ENCODE data around the gene CNOT6.
A peak's percentile ranks its signal among the peaks of the same experiment; 100 is the strongest.

The CNOT6 gene

GRCh38 chr5:180613814-180614188 lies 119.6 kb downstream of the CNOT6 start:
- WGBS (ENCODE audit: insufficient coverage, insufficient read length), result no CpG with 5 or more reads among the region's 11 CpGs
- no peak overlapping the region for H3K27ac ChIP-seq (ENCODE audit: low read length)
- H3K27me3 ChIP-seq (ENCODE audit: control insufficient read depth, insufficient read depth, low read length), result no peaks in the 10 kb centered on the region; the same call in 1 of the 2 replicates

GRCh38 chr5:180618487-180618828 lies 124.3 kb downstream of the CNOT6 start:
- no peaks in the 10 kb centered on the region; the same call in 1 of the 2 replicates for H3K27me3 ChIP-seq (ENCODE audit: control insufficient read depth, insufficient read depth, low read length)
- H3K4me1 ChIP-seq (ENCODE audit: control insufficient read depth, insufficient read depth, low read length), result peaks cover 4% of the 10 kb centered on the region; the same call in 1 of the 2 replicates
- WGBS (ENCODE audit: insufficient coverage, insufficient read length), result no CpG with 5 or more reads among the region's 15 CpGs
- H3K4me3 ChIP-seq (ENCODE audit: low read length), result peak overlapping the region; percentile 46; the same call in 1 of the 2 replicates
- H3K36me3 ChIP-seq (ENCODE audit: control insufficient read depth, insufficient read depth, low read length), result no peaks in the 10 kb centered on the region; the same call in 1 of the 2 replicates
- H3K27ac ChIP-seq (ENCODE audit: low read length), result no peak overlapping the region
- no peaks in the 10 kb centered on the region for H3K9me3 ChIP-seq (ENCODE audit: control insufficient read depth, insufficient read depth, low read length)
- no peak for DNase-seq (ENCODE audit: low read depth, low spot score)

More at GRCh38 chr5:180613814-180614188, 119.6 kb downstream of the CNOT6 start:
- H3K36me3 ChIP-seq (ENCODE audit: control insufficient read depth, insufficient read depth, low read length), result no peaks in the 10 kb centered on the region
- no peak for DNase-seq (ENCODE audit: low read depth, low spot score)
- H3K4me1 ChIP-seq (ENCODE audit: control insufficient read depth, insufficient read depth, low read length), result no peaks in the 10 kb centered on the region
- H3K4me3 ChIP-seq (ENCODE audit: low read length), result no peak overlapping the region
- no peaks in the 10 kb centered on the region for H3K9me3 ChIP-seq (ENCODE audit: control insufficient read depth, insufficient read depth, low read length)

GRCh38 chr5:180618829-180619562 lies 124.8 kb downstream of the CNOT6 start:
- H3K36me3 ChIP-seq (ENCODE audit: control insufficient read depth, insufficient read depth, low read length), result no peaks in the 10 kb centered on the region; the same call in 1 of the 2 replicates
- H3K4me1 ChIP-seq (ENCODE audit: control insufficient read depth, insufficient read depth, low read length), result peaks cover 6% of the 10 kb centered on the region; the same call in 1 of the 2 replicates
- WGBS (ENCODE audit: insufficient coverage, insufficient read length), result no CpG with 5 or more reads among the region's 90 CpGs
- H3K27me3 ChIP-seq (ENCODE audit: control insufficient read depth, insufficient read depth, low read length), result no peaks in the 10 kb centered on the region; the same call in 1 of the 2 replicates
- no peaks in the 10 kb centered on the region for H3K9me3 ChIP-seq (ENCODE audit: control insufficient read depth, insufficient read depth, low read length)
- no peak for DNase-seq (ENCODE audit: low read depth, low spot score)
- H3K27ac ChIP-seq (ENCODE audit: low read length), result no peak overlapping the region
- H3K4me3 ChIP-seq (ENCODE audit: low read length), result peak overlapping the region; percentile 46

DNA sequence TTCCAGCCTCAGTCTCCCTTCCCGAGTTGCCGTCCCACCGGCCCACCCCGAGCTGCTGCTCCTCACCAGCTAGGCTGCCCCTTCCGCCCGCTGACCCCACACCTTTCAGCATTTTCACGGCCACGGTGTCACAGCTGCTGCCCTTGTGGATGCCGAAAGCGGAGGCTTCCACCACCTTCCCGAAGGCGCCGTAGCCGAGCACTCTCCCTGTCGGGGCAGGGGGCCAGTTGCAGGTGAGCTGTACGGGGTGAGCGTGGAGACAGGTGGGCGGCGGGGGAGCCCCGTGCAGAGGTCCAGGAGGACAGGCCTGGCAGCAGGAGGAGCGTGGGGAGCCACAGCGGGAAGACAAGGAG lies 125.4 kb downstream of the CNOT6 start:
- no peaks in the 10 kb centered on the region; the same call in 1 of the 2 replicates for H3K36me3 ChIP-seq (ENCODE audit: control insufficient read depth, insufficient read depth, low read length)
- H3K4me3 ChIP-seq (ENCODE audit: low read length), result no peak overlapping the region
- WGBS (ENCODE audit: insufficient coverage, insufficient read length), result no CpG with 5 or more reads among the region's 22 CpGs
- H3K9me3 ChIP-seq (ENCODE audit: control insufficient read depth, insufficient read depth, low read length), result no peaks in the 10 kb centered on the region
- H3K27me3 ChIP-seq (ENCODE audit: control insufficient read depth, insufficient read depth, low read length), result no peaks in the 10 kb centered on the region; the same call in 1 of the 2 replicates
- DNase-seq (ENCODE audit: low read depth, low spot score), result no peak
- H3K4me1 ChIP-seq (ENCODE audit: control insufficient read depth, insufficient read depth, low read length), result peaks cover 6% of the 10 kb centered on the region; the same call in 1 of the 2 replicates
- H3K27ac ChIP-seq (ENCODE audit: low read length), result no peak overlapping the region

DNA sequence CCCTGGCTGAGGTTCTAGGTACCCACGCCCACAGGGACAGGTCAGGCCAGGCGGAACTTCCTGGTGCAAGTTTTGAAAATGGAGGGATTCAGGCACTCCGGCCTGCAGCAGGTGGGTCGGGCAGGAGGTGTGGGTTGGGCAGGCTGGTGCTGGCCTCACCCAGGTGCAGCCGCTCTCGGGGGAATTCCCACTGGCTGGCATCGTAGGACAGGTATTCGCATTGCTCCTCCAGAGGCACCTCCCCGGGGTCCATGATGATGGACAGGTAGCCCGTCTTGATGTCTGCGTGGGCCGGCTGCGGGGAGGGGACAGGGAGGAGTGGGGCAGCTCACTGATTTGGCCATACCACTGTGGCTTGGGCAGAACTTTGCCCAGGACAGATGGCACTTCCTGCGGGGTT lies 125.8 kb downstream of the CNOT6 start:
- no peak overlapping the region for H3K4me3 ChIP-seq (ENCODE audit: low read length)
- no peak for DNase-seq (ENCODE audit: low read depth, low spot score)
- H3K27me3 ChIP-seq (ENCODE audit: control insufficient read depth, insufficient read depth, low read length), result no peaks in the 10 kb centered on the region; the same call in 1 of the 2 replicates
- H3K9me3 ChIP-seq (ENCODE audit: control insufficient read depth, insufficient read depth, low read length), result no peaks in the 10 kb centered on the region
- no peak overlapping the region for H3K27ac ChIP-seq (ENCODE audit: low read length)
- no CpG with 5 or more reads among the region's 14 CpGs for WGBS (ENCODE audit: insufficient coverage, insufficient read length)
- peaks cover 6% of the 10 kb centered on the region; the same call in 1 of the 2 replicates for H3K4me1 ChIP-seq (ENCODE audit: control insufficient read depth, insufficient read depth, low read length)
- no peaks in the 10 kb centered on the region; the same call in 1 of the 2 replicates for H3K36me3 ChIP-seq (ENCODE audit: control insufficient read depth, insufficient read depth, low read length)

GRCh38 chr5:180621311-180621710 lies 127.1 kb downstream of the CNOT6 start:
- Histone ChIP-seq H3K4me3 (ENCODE audit: low read length) (no peak overlapping the region), H3K4me1 (ENCODE audit: control insufficient read depth, insufficient read depth, low read length) (peaks cover 6% of the 10 kb centered on the region; the same call in 1 of the 2 replicates), H3K9me3 (ENCODE audit: control insufficient read depth, insufficient read depth, low read length) (no peaks in the 10 kb centered on the region), H3K36me3 (ENCODE audit: control insufficient read depth, insufficient read depth, low read length) (no peaks in the 10 kb centered on the region; the same call in 1 of the 2 replicates), H3K27ac (ENCODE audit: low read length) (no peak overlapping the region), H3K27me3 (ENCODE audit: control insufficient read depth, insufficient read depth, low read length) (no peaks in the 10 kb centered on the region; the same call in 1 of the 2 replicates)
- no peak for DNase-seq (ENCODE audit: low read depth, low spot score)
- no CpG with 5 or more reads among the region's 32 CpGs for WGBS (ENCODE audit: insufficient coverage, insufficient read length)

DNA sequence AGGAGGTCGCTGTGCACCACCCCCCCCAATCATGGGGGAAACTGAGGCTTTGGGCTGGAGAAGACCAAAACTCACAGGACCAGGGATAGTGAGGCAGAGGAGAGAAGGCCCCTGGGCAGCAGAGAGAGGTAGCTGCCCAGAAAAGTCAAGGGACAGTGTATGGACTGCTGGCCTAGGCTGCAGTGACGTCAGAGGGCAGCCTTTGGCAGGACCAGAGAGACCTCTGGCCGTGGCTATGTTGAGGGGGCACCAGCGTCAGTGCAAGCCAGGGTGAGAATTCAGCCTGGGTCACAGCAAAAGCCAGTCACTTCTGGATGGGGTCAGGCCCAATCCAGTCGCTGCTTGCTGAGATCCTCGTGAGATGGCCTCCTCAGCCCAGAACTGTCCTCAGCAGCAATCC lies 128.7 kb downstream of the CNOT6 start:
- H3K4me1 ChIP-seq (ENCODE audit: control insufficient read depth, insufficient read depth, low read length), result peaks cover 6% of the 10 kb centered on the region; the same call in 1 of the 2 replicates
- no CpG with 5 or more reads among the region's 6 CpGs for WGBS (ENCODE audit: insufficient coverage, insufficient read length)
- no peaks in the 10 kb centered on the region; the same call in 1 of the 2 replicates for H3K27me3 ChIP-seq (ENCODE audit: control insufficient read depth, insufficient read depth, low read length)
- H3K9me3 ChIP-seq (ENCODE audit: control insufficient read depth, insufficient read depth, low read length), result no peaks in the 10 kb centered on the region
- no peaks in the 10 kb centered on the region; the same call in 1 of the 2 replicates for H3K36me3 ChIP-seq (ENCODE audit: control insufficient read depth, insufficient read depth, low read length)
- no peak overlapping the region for H3K27ac ChIP-seq (ENCODE audit: low read length)
- DNase-seq (ENCODE audit: low read depth, low spot score), result no peak
- no peak overlapping the region for H3K4me3 ChIP-seq (ENCODE audit: low read length)

- H3K9me3 ChIP-seq (ENCODE audit: control insufficient read depth, insufficient read depth, low read length), result no peaks in the 10 kb centered on the region
- peaks cover 6% of the 10 kb centered on the region; the same call in 1 of the 2 replicates for H3K4me1 ChIP-seq (ENCODE audit: control insufficient read depth, insufficient read depth, low read length)
- H3K36me3 ChIP-seq (ENCODE audit: control insufficient read depth, insufficient read depth, low read length), result no peaks in the 10 kb centered on the region; the same call in 1 of the 2 replicates
- DNase-seq (ENCODE audit: low read depth, low spot score), result no peak
- no CpG with 5 or more reads among the region's 10 CpGs for WGBS (ENCODE audit: insufficient coverage, insufficient read length)
- H3K27me3 ChIP-seq (ENCODE audit: control insufficient read depth, insufficient read depth, low read length), result no peaks in the 10 kb centered on the region; the same call in 1 of the 2 replicates
- H3K27ac ChIP-seq (ENCODE audit: low read length), result no peak overlapping the region
- no peak overlapping the region for H3K4me3 ChIP-seq (ENCODE audit: low read length)
Measured at GRCh38 chr5:180623411-180623834, 129.2 kb downstream of the CNOT6 start.

DNA sequence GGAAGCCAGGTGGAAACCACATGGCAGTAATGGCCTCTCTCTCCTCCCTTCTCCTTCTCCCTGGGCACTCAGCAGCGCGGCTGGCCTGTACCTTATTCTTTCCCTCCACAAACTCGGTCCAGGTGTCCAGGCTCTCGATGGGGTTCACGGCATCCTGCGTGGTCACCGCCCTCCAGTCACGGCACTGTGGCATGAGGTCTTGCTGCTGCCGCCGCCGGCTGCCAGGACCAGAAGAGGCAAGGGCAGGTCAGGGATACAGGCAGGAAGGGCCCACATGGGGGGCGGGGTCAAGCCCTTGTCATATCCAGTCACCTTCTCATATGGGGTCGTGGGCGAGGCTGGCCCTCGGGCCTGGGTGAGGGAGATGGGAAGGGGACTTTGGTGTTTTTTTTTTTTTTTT lies 129.7 kb downstream of the CNOT6 start:
- Histone ChIP-seq H3K9me3 (ENCODE audit: control insufficient read depth, insufficient read depth, low read length) (no peaks in the 10 kb centered on the region), H3K27me3 (ENCODE audit: control insufficient read depth, insufficient read depth, low read length) (no peaks in the 10 kb centered on the region), H3K4me3 (ENCODE audit: low read length) (no peak overlapping the region), H3K27ac (ENCODE audit: low read length) (no peak overlapping the region), H3K4me1 (ENCODE audit: control insufficient read depth, insufficient read depth, low read length) (peaks cover 6% of the 10 kb centered on the region; the same call in 1 of the 2 replicates), H3K36me3 (ENCODE audit: control insufficient read depth, insufficient read depth, low read length) (no peaks in the 10 kb centered on the region; the same call in 1 of the 2 replicates)
- DNase-seq (ENCODE audit: low read depth, low spot score), result no peak
- no CpG with 5 or more reads among the region's 15 CpGs for WGBS (ENCODE audit: insufficient coverage, insufficient read length)

DNA sequence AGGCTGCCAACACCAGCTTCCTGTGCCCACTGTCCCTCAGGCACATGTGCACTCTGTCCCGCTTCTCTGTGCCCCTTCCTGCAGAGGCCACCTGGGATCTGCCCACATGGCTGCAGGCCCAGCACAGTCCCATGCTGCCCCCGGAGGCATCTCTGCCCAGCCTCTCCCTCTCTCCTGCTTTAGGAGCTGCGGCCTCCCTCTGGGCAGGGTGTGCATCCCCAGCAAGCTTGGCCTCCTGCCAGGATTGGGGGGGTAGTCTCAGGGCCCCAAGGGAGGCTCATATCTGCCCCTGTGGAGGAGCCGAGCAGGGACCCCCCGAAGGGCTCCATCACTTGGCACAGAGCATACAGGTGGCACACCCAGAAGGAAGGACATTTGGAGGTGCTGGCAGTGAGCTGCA lies 130.4 kb downstream of the CNOT6 start:
- no peaks in the 10 kb centered on the region; the same call in 1 of the 2 replicates for H3K36me3 ChIP-seq (ENCODE audit: control insufficient read depth, insufficient read depth, low read length)
- no peaks in the 10 kb centered on the region for H3K9me3 ChIP-seq (ENCODE audit: control insufficient read depth, insufficient read depth, low read length)
- DNase-seq (ENCODE audit: low read depth, low spot score), result no peak
- H3K4me3 ChIP-seq (ENCODE audit: low read length), result no peak overlapping the region
- WGBS (ENCODE audit: insufficient coverage, insufficient read length), result no CpG with 5 or more reads among the region's 5 CpGs
- H3K27ac ChIP-seq (ENCODE audit: low read length), result no peak overlapping the region
- peaks cover 4% of the 10 kb centered on the region; the same call in 1 of the 2 replicates for H3K4me1 ChIP-seq (ENCODE audit: control insufficient read depth, insufficient read depth, low read length)
- H3K27me3 ChIP-seq (ENCODE audit: control insufficient read depth, insufficient read depth, low read length), result no peaks in the 10 kb centered on the region
